Stimulated activated CD8-positive, alpha-beta memory T cell treated with anti-CD3 and anti-CD28 coated beads, Interleukin-15, amount 100 ng/mL, for 48 hours (primary cell): ENCODE data around the gene ZNF576.
"Not testable (repeated sequence)": the region's sequence is repeated elsewhere in the genome, so short reads cannot be mapped to it uniquely, and the experiment has no call there.

Source experiments
- DNase-seq, 2 donors: peaks; one replicate each; pipeline ENCODE4 v3.0.0-alpha.2; 2020; ENCODE audit warnings: low read depth in 2 of 2

Gene ZNF576

GRCh38 chr19:43575156-43575950, 21.0 kb upstream of the ZNF576 start, which contains the start of the genes PINLYP and XRCC1:
Gene PINLYP, plus strand, starts transcription at chr19:43575801. Its CDS starts 1,391 bp downstream, at chr19:43577192.
Gene XRCC1, minus strand, starts transcription at chr19:43575527. Its CDS starts 69 bp downstream, at chr19:43575458.
- peak; percentile 95 to 96 for DNase-seq

- no peak for DNase-seq
Observed at GRCh38 chr19:43575955-43576878, 20.2 kb upstream of the ZNF576 start.

- no peak for DNase-seq
Observed at GRCh38 chr19:43578787-43579186, 17.6 kb upstream of the ZNF576 start.

DNA sequence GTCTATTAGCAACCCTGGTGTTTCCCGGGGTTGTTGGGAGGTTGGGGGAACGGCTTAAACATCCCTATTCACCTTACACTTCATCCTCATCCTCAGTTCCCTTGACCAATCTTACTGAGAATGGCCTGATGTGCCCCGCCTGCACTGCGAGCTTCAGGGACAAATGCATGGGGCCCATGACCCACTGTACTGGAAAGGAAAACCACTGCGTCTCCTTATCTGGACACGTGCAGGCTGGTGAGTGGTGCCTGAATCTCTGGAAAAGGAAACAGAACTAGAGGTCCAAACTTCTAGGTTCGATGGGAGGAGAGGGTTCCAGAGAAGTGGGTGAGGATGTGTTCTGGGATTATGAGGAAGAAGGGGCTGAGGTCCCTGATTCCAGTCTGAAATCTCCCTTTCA, 14.9 kb upstream of the ZNF576 start:
- no peak for DNase-seq

GRCh38 chr19:43582495-43582894, 13.9 kb upstream of the ZNF576 start:
- no peak for DNase-seq

GRCh38 chr19:43584484-43584883, 11.9 kb upstream of the ZNF576 start:
- no peak for DNase-seq

- DNase-seq = no peak
Observed at GRCh38 chr19:43586346-43586745, 10.0 kb upstream of the ZNF576 start.

DNA sequence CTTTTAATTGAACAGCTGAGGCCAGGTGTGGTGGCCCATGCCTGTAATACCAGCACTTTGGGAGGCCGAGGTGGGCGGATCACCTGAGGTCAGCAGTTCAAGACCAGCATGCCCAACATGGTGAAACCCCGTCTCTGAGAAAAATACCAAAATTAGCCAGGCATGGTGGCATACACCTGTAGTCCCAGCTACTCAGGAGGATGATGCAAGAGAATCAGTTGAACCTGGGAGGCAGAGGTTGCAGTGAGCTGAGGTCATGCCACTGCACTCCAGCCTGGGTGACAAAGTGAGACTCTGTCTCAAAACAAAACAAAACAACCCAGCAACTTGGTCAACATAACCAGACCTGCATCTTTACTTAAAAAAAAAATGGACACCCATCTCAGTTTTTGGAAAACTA, 9.4 kb upstream of the ZNF576 start:
- DNase-seq = not testable (repeated sequence)

- no peak for DNase-seq
Observed at GRCh38 chr19:43589277-43589676, 7.1 kb upstream of the ZNF576 start.

DNA sequence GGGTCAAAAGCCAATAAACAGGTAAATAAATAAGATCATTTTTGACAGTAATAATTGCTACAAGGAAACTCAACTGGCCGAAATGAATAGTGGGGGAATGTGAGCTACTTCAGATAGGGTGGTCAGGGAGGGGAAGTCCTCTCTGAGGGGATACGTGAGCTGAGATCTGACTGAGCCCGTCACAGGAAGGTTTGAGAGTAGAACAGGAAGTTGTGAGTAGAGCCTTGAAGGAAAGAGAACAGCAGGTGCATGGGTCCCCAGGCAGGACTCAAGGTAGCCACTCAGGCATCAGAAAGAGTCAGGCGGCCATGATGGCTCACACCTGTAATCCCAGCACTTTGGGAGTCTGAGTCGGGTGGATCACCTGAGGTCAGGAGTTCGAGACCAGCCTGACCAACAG, 6.7 kb upstream of the ZNF576 start:
- DNase-seq = no peak

DNA sequence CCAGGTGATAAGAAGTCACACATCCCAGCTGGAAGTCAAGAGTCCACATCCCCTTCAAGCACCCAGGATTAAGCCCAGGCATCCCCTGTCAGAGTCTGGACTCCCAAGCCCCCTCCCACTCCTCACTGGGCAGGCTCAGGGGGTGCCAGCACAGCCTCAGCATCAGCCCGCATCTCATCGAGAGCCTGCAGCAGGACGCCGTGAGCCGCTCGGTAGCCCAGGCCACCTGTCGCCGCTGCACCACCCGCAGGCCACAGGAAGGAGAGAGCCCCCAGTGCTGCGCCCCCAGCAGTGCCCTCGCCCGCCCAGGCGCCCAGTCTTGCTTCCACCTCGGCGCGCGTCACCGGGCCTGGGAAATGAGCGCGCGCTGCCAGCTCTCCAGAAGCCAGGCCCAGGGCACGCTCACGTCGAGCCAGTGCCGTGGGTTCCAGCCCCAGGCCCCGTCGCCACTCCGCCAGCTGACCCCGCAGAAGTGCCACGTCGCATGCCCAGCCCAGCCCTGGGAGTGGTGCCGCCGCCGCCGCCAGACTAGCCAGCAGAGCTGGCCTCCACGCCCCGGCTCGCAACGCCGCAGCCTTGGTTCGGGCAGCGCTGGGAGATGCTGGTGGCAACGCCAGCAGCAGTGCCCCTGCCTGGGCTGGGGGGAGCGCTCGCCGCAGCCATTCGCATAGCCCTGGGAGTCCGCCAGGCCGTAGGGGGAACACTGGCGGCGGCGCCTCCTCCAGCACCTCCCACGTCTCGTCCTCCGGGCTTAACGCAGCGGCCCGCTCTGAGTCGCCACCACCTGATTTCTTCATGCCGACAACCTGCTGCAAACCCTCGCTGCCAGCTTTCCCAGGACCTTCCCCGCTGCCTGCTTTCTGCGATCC, 4.3 kb upstream of the ZNF576 start:
- DNase-seq = no peak

- no peak for DNase-seq
Observed at GRCh38 chr19:43592800-43593350, 3.5 kb upstream of the ZNF576 start.

DNA sequence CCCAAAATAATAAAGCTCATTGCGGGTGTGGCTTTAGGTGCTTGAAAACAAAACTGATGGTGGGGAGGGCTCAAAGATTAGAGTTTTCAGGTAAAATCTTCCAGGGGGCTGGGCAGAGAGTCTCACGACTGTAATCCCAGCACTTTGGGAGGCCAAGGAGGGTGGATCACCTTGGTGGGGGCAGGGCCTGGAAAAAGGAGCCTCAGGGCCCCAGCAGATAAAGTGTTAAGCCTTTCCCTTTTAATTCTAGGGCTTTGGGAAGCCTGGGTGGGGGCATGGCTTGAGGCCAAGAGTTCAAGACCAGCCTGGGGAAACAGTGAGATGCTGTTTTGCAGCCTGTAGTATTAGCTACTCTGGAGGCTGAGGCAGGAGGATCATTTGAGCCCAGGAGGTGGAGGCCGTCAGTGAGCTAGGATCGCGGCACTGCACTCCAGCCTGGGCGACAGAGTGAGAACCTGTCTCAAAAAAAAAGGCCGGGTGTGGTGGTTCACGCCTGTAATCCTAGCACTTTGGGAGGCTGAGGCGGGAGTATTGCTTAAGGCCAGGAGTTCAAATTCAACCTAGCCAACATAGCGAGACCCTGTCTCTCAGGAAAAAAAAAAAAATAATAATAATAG, 2.2 kb upstream of the ZNF576 start:
- no peak for DNase-seq

- DNase-seq = peak; percentile 56 to 65
Observed at GRCh38 chr19:43594710-43595604, 1.4 kb upstream of the ZNF576 start.

DNA sequence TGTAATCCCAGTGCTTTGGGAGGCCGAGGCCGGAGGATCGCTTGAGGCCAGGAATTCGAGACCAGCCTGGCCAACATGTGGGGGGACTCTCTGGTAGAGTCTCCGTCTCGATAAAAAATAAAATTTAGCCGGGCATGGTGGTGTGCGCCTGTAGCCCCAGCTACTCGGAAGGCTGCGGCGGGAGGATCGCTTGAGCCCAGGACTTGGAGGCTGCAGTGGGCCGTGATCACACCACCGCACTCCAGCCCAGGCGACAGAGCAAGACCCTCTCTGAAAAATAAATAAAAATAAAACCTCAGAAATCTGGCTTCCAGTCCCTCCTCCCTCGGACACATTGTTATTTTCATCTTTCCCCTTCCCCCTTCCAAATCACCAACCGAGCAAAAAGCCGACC, 793 bp upstream of the ZNF576 start:
- no peak for DNase-seq

DNA sequence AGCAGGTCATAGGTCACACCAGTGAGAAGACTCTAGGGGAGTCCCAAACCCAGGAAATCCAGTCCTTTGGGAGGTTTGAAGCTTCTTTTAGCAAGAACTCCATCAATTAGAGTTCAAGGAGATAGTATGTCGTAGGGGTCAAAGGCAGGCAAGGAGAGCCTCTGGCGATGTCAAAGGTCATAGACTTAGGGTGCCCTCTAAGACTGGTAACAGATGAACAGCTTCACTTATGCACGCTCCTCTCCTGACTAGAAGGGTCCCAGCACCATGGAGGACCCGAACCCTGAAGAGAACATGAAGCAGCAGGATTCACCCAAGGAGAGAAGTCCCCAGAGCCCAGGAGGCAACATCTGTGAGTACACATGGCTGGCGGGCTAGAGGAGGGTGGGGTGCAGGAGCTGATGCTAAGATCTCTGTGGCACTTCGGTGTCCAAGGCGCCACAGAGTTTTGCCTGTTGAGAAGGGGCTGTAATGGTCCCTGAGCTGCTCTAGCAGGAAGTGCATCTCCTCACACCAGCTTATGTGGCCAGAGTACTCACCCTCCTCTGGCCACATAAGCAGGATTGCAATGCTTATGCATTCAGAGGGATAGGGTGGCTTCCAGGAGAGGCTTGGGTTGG, 557 bp downstream of the ZNF576 start:
- DNase-seq = no peak

DNA sequence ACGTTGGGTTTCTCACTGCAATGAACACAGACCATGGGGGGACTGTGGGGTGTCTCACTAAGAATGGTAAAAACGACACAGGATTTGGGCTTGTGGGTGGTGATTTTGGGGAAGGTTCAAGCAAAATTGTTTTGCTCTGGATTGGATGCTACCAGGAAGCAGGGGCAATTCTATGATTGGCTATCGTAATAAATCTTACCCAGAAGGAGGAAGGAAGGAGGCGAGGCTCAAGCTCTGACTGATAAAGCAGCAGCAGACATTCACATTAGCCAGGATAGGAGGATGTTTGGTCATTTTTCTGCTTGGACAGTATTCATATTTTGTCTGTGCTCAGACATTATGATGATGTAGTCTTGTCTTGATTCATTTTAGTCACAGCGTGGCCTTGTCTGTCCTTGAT, 1.5 kb downstream of the ZNF576 start:
- DNase-seq = no peak

DNA sequence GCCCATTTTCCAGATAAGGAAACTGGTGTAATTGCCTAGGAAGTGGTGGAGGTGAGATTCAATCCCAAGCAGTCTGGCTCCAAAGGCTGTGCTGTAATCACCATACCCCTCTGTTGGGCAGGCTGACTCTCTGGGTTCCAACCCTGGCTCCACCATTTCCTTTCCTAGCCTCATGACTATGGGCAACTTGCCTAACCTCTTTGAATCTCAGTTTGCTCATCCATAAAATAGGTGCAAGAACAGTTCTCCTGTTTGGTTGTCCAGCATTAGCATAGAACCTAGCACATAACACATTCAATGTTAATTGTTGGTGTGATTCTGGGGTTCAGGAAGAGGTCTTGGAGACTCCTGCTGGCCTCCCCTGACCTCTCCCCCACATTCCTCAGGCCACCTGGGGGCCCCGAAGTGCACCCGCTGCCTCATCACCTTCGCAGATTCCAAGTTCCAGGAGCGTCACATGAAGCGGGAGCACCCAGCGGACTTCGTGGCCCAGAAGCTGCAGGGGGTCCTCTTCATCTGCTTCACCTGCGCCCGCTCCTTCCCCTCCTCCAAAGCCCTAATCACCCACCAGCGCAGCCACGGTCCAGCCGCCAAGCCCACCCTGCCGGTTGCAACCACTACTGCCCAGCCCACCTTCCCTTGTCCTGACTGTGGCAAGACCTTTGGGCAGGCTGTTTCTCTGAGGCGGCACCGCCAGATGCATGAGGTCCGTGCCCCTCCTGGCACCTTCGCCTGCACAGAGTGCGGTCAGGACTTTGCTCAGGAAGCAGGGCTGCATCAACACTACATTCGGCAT, 2.2 kb downstream of the ZNF576 start:
- no peak for DNase-seq
